Cardiac septum (tissue), 1 donor: Measurements from ENCODE around the gene CTNNB1. TPM values are rescaled to one million over a fixed set of nuclear protein-coding genes. Genes with fewer than 3 reads are reported as not detected.

Experiments used
- DNase-seq: peaks from one replicate; pipeline ENCODE4 v3.0.0-alpha.2; 2020; ENCODE audit warnings: low spot score
- intact Hi-C: fragments of 100-400 bp; cut with DNase I; formaldehyde crosslinking; loops from one replicate; pipeline ENCODE4 v1.14.0; 2022
- total RNA-seq: library from RNA; stranded (reverse); fragmentation: NEBNext Ultra II Directional; extraction: Animal tissue kit (Norgen Biotek cat#: 25700); gene quantifications from one replicate; pipeline ENCODE4 v1.2.1, GENCODE V29; 2021
- donor health status: DM: no; HTN: no; CAD: no.

The CTNNB1 gene
- total RNA-seq, 1 donor from 2014 or later = 171 TPM

- intact Hi-C loops = no loop called here
- DNase-seq = no peak
Measured at GRCh38 chr3:41190509-41191284, 8.6 kb upstream of the CTNNB1 start.

GRCh38 chr3:41192885-41193284 is 6.4 kb upstream of the CTNNB1 start:
- DNase-seq = no peak
- intact Hi-C loops = no loop called here

GRCh38 chr3:41193794-41194539 is 5.3 kb upstream of the CTNNB1 start:
- DNase-seq = no peak
- intact Hi-C loops = no loop called here

GRCh38 chr3:41194701-41195100 is 4.6 kb upstream of the CTNNB1 start:
- intact Hi-C loops = loop anchor here (5.0 kb wide), 2 partner anchors 77 to 612 kb away; no protein-coding TSS in a partner anchor
- no peak for DNase-seq

- DNase-seq = no peak
- intact Hi-C loops = loop anchor here (5.0 kb wide), 2 partner anchors 79 to 614 kb away; no protein-coding TSS in a partner anchor
Measured at GRCh38 chr3:41195946-41196345, 3.4 kb upstream of the CTNNB1 start.

- intact Hi-C loops = loop anchor here (5.0 kb wide), 2 partner anchors 79 to 614 kb away; no protein-coding TSS in a partner anchor
- no peak for DNase-seq
Measured at GRCh38 chr3:41196499-41197410, 2.5 kb upstream of the CTNNB1 start.

GRCh38 chr3:41198046-41198445 is 1.3 kb upstream of the CTNNB1 start:
- DNase-seq = no peak
- intact Hi-C loops = loop anchor here (2.0 to 5.0 kb wide), 3 partner anchors 81 to 616 kb away; no protein-coding TSS in a partner anchor

GRCh38 chr3:41198526-41198925 is 779 bp upstream of the CTNNB1 start:
- DNase-seq = no peak
- intact Hi-C loops = loop anchor here (2.0 to 5.0 kb wide), 3 partner anchors 81 to 616 kb away; no protein-coding TSS in a partner anchor

- no peak for DNase-seq
- intact Hi-C loops = loop anchor here (1.0 to 5.0 kb wide), 5 partner anchors 83 to 618 kb away; no protein-coding TSS in a partner anchor
Measured at GRCh38 chr3:41199866-41200668, 762 bp downstream of the CTNNB1 start.

GRCh38 chr3:41200669-41201021 is 1.3 kb downstream of the CTNNB1 start:
- DNase-seq = no peak
- intact Hi-C loops = loop anchor here (2.0 kb wide), 1 partner anchor 322 kb away; no protein-coding TSS in a partner anchor

- no peak for DNase-seq
- intact Hi-C loops = no loop called here
Measured at GRCh38 chr3:41202075-41202833, 2.9 kb downstream of the CTNNB1 start.

GRCh38 chr3:41202834-41203345 is 3.6 kb downstream of the CTNNB1 start:
- DNase-seq = no peak
- intact Hi-C loops = no loop called here

- intact Hi-C loops = no loop called here
- DNase-seq = no peak
Measured at GRCh38 chr3:41204369-41204768, 5.1 kb downstream of the CTNNB1 start.

GRCh38 chr3:41205591-41205990 is 6.3 kb downstream of the CTNNB1 start:
- intact Hi-C loops = no loop called here
- no peak for DNase-seq

GRCh38 chr3:41207355-41207754 is 8.1 kb downstream of the CTNNB1 start:
- intact Hi-C loops = no loop called here
- no peak for DNase-seq

- DNase-seq = no peak
- intact Hi-C loops = no loop called here
Measured at GRCh38 chr3:41208507-41209220, 9.4 kb downstream of the CTNNB1 start.

- DNase-seq = no peak
- intact Hi-C loops = no loop called here
Measured at GRCh38 chr3:41209646-41210045, 10.3 kb downstream of the CTNNB1 start.
